Peyer's patch (tissue), 4 donors: ENCODE measurements around the gene FHOD3.

Experiments
- CTCF ChIP-seq, 6 experiments: fragments of 450-650 bp in 4 of 6; fragments of 200-600 bp in 2 of 6; sonication (generic) in 1 of 6; IDR thresholded peaks; one replicate each; pipeline ENCODE4 v1.5.1; 2017 to 2019; ENCODE audit warnings: antibody characterized with exemption in 6 of 6, mild to moderate bottlenecking in 3 of 6, moderate library complexity in 1 of 6
- POLR2A ChIP-seq, 2 donors: fragments of 450-650 bp; IDR thresholded peaks; one replicate each; pipeline ENCODE4 v1.5.1; 2017; ENCODE audit warnings: antibody characterized with exemption in 2 of 2, mild to moderate bottlenecking in 2 of 2, moderate library complexity in 2 of 2

DNA sequence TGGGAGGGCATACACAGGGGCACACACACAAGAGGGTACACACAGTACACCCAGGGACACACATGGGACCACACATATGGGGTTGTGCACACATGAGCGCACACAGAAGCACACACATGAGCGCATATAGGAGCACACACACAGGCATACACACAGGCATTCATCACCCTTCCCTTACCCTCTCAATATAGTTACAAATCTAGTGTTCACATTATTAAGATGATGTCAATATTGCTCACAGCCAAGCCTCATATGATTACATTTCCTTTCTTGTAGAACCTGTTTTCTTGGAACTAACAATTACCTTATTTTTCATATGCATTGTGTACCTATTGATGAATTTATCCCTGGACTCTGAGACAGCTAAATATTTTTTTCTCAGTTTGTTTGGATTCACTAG lies 156.7 kb downstream of the FHOD3 start:
- TF ChIP-seq CTCF (IDR thresholded peaks at IDR 0.05) (no peak), POLR2A (IDR thresholded peaks at IDR 0.05) (no peak)
